Right renal cortex interstitium (tissue), 3 donors: ENCODE measurements around the gene PSG2. TPM values are rescaled to one million over a fixed set of nuclear protein-coding genes. Genes with fewer than 3 reads are reported as not detected.
"Not testable (repeated sequence)": the region's sequence is repeated elsewhere in the genome, so short reads cannot be mapped to it uniquely, and the experiment has no call there.

Source experiments
- DNase-seq, 3 donors: peaks; one replicate each; pipeline ENCODE4 v3.0.0-alpha.2; 2013; ENCODE audit warnings: low read depth in 3 of 3, low spot score in 2 of 3
- polyA plus RNA-seq, 3 donors: library from polyadenylated mRNA; unstranded; fragments of 120-200 nt; gene quantifications; one replicate each; pipeline ENCODE4 v1.2.1, GENCODE V29; 2013; ENCODE audit not compliant: insufficient read length in 3 of 3

The PSG2 gene
- polyA plus RNA-seq, 3 donors = not detected

DNA sequence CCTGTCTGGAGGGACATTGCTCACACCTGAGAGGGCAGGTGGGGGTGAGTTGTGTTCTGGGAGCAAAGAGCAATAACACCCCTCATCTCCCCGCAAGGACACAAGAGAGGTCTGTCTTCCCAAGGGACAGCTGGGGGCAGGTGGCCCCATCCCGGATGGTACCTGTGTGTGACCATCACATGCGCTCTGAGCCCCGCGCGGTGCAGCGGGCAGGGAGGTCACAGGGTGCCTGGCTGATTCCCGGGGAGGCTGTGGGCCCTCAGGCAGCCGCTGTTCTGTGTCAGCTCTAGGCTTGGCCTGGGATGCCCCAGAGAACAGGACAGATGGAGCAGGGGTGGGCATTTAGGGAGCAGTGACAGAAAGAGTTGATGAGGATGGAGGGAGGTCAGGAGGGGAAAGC lies 1.2 kb upstream of the PSG2 start:
- not testable (repeated sequence) for DNase-seq

DNA sequence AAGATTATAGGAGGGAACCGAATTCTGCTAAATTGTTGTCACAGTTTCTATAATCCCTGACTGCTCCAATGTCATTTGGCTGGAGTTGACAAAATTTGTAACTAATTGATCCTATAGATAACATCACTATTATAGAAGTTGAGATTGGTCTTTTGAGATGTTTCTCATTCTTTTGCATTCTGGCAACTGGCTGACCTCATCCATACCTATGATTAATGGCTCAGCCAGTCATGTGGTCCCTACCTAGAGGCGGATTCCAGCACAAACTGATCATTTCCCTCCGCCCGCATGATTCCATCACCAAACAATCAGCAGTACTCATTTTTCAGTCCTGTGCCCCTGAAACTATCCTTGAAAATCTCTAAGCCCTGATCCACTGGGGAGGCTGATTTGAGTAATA lies 4.2 kb downstream of the PSG2 start:
- DNase-seq = no peak

DNA sequence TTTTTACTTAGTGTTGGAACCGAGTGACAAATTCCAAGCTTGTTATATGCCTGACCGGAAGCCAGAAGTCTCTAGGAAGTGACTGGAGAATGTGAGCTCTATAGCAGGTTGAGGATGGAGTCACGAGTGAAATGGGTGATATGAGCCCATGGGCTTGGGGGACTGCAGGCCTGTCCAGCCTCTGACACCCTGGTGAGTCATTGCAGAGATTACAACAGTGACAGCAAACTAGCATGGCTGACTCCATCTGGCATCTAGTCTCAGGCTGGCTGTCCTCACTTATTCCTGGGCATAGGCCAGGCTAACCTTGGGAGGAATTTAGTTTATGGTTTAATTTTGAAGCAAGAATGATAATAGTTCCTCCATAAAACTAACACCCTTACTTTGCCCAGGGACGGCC lies 4.6 kb downstream of the PSG2 start:
- not testable (repeated sequence) for DNase-seq

DNA sequence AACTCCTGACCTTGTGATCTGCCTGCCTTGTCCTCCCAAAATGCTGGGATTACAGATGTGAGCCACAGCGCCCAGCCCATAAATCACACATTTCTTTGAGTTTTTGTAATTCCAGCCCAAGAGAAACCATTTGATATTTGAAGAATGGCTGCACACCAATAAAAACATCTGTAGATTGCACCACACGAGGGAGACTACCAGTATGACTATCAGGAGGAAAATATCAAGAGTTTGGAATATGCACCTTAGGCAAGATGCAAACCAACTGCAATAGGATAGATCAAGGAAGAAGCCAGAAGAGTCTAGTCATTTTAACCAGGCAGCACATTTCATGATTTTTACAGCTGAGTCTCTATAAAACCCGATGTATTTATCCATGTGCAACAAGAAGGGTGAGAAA lies 20.1 kb downstream of the PSG2 start:
- not testable (repeated sequence) for DNase-seq

DNA sequence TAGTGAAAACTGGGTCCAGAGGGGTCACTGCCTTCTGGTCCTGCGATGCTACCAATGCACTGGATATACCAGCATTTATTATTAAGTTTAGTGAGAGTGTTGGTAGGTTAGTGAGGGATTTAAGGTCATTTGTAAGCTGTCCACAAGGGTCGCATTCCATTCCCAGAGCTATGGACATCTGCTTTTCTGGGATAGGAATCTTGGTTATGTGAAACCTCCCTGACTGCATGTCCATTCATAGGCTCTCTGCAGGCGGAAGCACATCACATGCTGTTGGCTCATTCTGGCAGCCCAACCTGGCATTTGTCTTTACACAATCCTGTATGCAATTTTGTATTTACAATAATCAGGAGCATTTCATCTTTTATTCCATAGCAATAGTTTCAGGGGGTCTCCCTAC lies 21.2 kb downstream of the PSG2 start:
- not testable (repeated sequence) for DNase-seq

DNA sequence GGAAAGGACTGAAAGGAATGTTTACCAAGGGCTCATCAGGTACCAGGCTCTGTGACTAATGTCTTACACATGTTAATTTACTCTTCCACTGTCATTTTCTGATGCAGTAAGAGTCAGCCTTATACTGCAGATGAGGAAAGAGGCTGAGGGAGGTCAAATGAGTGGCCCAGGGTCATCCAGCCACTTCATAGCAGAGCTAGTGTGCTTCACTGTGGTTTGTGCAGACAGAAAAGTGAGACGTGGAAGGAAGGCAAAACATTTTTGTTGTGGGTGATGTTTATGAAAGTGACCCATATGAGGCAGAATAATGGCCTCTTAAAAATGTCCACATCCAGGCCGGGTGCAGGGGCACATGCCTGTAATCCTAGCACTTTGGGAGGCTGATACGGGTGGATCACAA lies 22.2 kb downstream of the PSG2 start:
- not testable (repeated sequence) for DNase-seq

DNA sequence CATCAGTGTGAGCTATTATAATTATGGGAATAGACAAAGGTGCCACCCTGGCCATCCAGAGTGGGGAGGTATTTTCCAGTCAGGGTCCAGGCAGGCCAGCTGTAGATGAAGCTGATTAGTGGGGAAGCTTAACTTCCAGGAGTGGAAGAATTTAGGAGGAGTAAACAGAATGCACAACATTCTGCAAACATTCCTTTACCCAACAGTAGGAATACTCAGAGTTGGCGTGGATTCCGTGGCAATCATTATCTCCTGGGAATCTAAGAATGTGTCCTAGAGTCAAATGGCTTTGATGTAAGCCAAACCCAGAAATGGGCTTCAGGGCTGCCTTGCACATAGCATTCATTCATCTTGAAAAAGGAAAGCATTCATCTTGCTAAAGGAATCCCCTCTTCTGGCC lies 23.0 kb downstream of the PSG2 start:
- not testable (repeated sequence) for DNase-seq

DNA sequence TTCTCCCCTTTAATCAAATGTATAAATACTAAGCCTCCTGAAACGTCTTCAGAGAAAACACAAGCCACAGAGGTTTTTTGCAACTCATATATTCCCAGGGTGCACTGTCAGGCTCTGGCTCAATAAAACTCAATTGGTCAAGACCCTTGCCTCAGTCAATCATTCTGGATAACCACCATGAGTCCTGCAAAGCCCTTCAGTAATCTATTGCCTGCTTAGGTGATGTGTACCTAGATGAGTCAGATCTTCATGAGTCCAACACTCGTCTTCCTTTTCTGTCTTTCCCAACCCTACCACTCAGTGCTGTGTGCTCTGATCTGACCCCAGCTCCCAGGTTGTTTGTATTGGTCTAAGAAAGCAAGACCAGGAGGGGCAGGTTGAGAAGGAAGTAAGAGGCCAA lies 24.1 kb downstream of the PSG2 start:
- not testable (repeated sequence) for DNase-seq

DNA sequence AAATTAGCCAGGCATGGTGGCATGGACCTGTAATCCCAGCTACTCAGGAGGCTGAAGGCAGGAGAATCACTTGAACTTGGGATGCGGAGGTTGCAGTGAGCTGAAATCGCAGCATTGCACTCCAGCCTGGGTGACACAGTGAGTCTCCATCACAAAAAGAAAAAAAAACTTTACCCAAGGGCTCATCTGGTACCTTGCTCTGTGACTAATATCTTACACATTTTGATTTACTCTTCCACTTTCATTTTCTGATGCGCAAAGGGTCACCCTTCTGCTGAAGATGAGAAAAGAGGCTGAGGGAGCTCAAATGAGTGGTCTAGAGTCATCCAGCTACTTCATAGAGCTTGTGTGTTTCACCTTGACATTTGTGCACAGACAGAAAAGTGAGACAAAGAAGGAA lies 34.5 kb downstream of the PSG2 start:
- DNase-seq = not testable (repeated sequence)

DNA sequence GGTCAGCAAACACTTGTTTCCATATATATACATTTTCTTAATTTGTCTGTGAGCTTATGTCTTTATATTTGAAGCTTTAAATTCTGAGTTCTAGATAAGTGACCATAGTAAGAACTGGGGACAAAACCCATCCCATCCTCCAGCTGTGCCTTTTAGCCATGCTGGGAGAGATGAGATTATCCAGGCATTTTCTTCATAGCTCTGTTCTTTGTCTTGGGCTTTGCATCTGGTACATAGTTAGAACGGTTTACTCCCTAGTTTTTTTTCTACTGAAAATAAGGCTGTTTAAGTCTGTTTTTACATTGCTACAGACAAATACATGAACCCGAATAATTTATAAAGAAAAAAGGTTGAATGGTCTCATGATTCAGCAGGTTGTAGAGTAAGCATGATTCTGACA lies 35.9 kb downstream of the PSG2 start:
- DNase-seq = not testable (repeated sequence)

DNA sequence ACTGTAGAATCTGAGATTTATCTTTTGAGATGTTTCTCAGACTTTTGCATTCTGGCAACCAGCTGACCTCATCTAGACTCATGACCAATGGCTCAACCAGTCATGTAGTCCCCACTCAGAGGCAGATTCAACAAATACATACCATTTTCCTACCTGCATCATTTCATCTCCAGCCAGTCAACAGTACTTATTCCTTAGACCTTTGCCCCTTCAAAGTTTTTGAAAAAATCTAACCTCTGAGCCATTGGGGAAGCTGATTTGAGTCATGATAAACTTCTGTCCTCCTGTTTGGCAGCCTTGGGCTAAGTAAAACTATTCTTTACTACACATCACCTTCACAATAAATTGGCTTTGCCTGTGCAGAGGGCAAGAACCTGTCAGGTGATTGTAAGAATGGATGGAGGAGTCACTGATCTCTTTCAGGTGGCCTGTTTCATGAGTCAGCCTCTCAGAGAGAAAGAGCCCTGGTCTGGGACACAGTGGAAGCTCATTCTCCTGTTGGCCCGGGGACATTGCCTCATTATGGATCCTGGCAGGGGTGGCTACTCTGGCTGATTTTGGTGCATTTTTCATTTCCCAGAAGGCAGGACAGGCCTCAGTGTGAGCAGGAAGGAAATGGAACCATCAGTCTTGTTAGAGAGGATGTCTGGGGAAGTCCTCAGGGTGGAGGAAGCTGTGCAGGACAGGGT lies 38.9 kb downstream of the PSG2 start:
- not testable (repeated sequence) for DNase-seq

DNA sequence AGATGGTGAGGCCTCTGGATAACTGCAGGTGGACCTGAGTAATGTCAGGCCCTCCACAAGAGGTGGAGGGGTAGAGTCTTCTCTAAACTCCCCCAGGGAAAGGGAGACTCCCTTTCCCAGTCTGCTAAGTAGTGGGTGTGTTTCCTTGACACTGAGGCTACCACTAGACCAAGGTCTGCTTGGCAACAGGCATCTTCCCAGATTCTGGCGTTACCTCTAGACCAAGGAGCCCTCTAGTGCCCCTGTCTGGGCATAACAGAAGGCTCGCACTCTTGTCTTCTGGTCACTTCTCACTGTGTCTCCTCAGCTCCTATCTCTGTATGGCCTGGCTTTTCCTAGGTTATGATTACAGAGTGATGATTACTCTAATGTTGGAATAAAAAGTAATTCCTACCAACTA lies 50.9 kb downstream of the PSG2 start:
- not testable (repeated sequence) for DNase-seq

DNA sequence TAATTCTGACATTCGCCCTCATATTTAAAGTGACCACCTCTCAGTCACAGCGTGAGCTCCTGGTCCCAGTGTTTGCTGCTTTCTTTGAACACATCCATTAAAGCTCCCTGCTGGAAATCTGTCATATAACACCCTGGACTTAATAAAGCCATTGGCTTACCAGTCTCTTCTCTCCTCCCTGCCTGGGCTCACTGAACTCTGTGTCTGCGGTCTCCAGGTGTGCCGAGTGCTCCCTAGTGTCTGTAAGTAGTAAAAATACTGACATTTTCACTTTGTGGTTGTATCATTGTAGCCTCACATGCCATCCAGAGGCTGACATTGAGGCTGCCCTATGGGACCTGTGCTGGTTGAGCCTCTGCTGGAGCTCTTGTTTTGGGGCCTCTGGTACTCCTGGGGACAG lies 53.6 kb downstream of the PSG2 start:
- DNase-seq = no peak

DNA sequence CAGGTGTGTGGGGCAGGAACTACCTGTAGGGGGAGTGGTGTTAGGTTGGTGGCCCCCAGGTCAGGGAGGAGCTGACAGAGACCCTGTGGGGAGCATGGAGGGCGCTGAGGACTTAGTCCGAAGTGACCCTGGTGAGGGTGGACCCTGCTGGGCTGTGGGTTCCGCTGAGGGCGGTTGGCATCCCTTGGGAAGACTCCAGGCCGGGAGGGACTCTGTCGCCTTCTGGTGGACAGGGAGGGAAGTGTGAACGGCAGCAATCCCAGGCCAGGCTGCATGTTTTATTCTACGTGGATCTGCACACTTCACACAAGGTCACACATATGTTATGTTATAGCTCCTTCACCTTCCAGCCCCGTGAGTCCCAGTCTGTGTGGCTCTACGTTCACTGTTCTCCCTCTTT lies 54.5 kb downstream of the PSG2 start:
- not testable (repeated sequence) for DNase-seq

DNA sequence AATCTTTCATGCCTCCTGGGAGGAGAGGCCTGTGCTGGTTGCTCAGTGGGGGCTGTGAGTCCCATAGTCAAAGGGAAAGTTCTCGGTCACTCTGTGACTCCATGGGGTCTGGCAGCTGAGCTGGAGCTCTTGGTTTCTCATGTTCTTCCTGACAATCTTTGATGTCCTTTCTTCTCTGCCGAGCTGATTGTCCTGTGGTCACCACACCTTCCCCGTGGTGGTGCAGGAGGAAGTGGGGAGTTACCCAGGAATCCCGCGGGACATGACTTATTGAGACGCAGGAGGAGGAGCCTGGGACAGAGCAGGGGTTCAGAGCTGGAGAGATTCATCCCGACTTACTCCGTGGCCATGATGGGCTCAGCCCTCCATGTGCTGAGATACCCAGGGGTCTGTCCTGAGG lies 55.4 kb downstream of the PSG2 start:
- DNase-seq = not testable (repeated sequence)

DNA sequence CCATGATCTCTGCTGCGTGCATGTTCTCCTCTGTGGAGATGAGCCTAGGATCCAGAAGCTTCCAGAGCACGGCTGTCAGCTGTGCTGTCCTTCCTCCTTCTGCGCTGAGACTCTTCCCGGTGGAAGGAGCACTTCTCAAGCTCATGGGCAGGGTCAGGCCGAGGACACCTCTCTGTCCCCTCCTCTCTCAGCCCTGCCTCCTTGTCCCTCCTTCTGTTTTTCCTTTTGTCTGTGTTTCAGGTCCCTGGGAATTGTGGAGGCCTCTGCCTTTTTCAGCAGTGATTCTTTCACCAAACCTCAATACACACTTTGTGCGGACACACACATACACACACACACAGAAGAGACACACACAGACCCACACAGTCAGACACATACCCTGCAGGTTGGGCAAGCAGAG lies 56.1 kb downstream of the PSG2 start, which contains the start of gene PSG11:
PSG11 (minus strand) TSS at position 101 of the 400 bp plus-strand sequence; CDS start at position 4, 97 bp downstream.
- not testable (repeated sequence) for DNase-seq

DNA sequence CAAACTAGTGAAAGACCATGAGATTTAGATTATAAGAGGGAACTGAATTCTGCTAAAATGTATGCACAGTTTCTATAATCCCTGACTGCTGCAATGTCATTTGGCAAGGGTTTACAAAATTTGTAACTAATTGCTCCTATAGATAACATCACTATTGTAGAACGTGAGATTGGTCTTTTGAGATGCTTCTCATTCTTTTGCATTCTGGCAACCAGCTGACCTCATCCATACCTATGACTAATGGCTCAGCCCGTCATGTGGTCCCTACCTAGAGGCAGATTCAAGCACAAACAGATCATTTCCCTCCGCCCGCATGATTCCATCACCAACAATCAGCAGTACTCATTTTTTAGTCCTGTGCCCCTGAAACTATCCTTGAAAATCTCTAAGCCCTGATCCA lies 60.4 kb downstream of the PSG2 start:
- DNase-seq = not testable (repeated sequence)

DNA sequence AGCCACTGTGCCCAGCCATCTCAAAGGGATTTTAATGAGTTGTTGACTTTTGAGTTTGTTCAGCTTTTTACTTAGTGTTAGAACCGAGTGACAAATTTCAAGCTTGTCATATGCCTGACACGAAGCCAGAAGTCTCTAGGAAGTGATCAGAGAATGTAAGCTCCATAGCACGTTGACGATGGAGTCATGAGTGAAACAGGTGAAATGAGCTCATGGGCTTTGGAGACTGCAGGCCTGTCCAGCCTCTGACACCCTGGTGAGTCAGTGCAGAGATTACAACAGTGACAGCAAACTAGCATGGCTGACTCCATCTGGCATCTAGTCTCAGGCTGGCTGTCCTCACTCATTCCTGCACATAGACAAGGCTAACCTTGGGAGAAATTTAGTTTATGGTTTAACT lies 60.9 kb downstream of the PSG2 start:
- DNase-seq = not testable (repeated sequence)

DNA sequence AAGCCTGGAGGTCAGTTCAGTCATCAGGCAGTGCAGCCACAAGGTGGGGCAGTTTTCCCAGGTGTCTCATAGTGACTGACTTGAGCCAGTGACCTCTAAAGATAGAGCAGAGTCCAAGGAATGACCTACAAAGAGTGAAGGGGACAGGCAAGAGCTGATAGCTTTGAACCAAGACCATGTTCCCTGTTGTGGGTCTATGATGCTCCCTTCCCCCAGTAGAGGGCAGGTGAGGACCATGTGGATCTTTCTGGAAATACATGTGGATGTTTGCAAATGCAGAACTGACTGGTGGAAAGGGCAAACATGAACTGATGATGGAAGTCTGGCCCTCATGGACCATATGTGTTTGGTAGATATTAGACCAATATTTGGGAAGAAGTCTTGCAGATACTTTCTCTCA lies 62.9 kb downstream of the PSG2 start:
- DNase-seq = not testable (repeated sequence)
